HL-60 (cell line): ENCODE data around the gene L3MBTL2.

Source experiments
- DNase-seq, 2 experiments: peaks; one replicate each; pipeline ENCODE4 v3.0.0-alpha.2; 2010 to 2020; ENCODE audit warnings: low read depth in 1 of 2, low spot score in 1 of 2
- H3K27ac ChIP-seq: fragments of 250-450 bp; sonication (Bioruptor Pico); replicated peaks from 2 replicates; pipeline ENCODE4 v1.5.1; 2020; ENCODE audit warnings: mild to moderate bottlenecking, moderate library complexity
- H3K27me3 ChIP-seq: fragments of 250-450 bp; sonication (Bioruptor Pico); 2 replicates; pipeline ENCODE4 v1.5.1; 2021; ENCODE audit warnings: mild to moderate bottlenecking, moderate library complexity; ENCODE audit not compliant: insufficient read depth, poor library complexity, severe bottlenecking
- H3K4me3 ChIP-seq: replicated peaks from 2 replicates; pipeline ENCODE4 v1.5.1; 2011; ENCODE audit warnings: mild to moderate bottlenecking, control low read depth, low read length; ENCODE audit not compliant: insufficient read depth
- CTCF ChIP-seq: IDR thresholded peaks from one replicate; pipeline ENCODE4 v1.5.1; 2011; ENCODE audit warnings: low read length, control low read depth, inconsistent platforms; ENCODE audit not compliant: insufficient read depth
- GABPA ChIP-seq: IDR thresholded peaks from 2 replicates; pipeline ENCODE4 v1.6.1; 2012; ENCODE audit warnings: low read depth
- POLR2AphosphoS5 ChIP-seq: IDR thresholded peaks from 2 replicates; pipeline ENCODE4 v1.6.1; 2012; ENCODE audit warnings: low read depth
- REST ChIP-seq: IDR thresholded peaks from 2 replicates; pipeline ENCODE4 v1.6.1; 2012; ENCODE audit warnings: low read depth; ENCODE audit not compliant: insufficient replicate concordance
- SPI1 ChIP-seq: IDR thresholded peaks from 2 replicates; pipeline ENCODE4 v1.6.1; 2012; ENCODE audit warnings: low read depth, mild to moderate bottlenecking, borderline replicate concordance

Gene L3MBTL2

GRCh38 chr22:41230401-41230785 lies 25.3 kb downstream of the L3MBTL2 start:
- H3K27me3 ChIP-seq = no peaks in the 10 kb centered on the region
- TF ChIP-seq CTCF (no peak), GABPA (no peak), SPI1 (no peak), POLR2AphosphoS5 (no peak), REST (no peak)
- H3K27ac ChIP-seq = no peak overlapping the region
- no peak for DNase-seq
- H3K4me3 ChIP-seq = no peak overlapping the region

- H3K27me3 ChIP-seq = no peaks in the 10 kb centered on the region
- no peak for TF ChIP-seq CTCF
- no peak for TF ChIP-seq REST
- H3K27ac ChIP-seq = no peak overlapping the region
- DNase-seq = no peak
- no peak overlapping the region for H3K4me3 ChIP-seq
Measured at GRCh38 chr22:41231369-41231768, 26.3 kb downstream of the L3MBTL2 start.

- Histone ChIP-seq H3K27ac (no peak overlapping the region), H3K27me3 (no peaks in the 10 kb centered on the region), H3K4me3 (no peak overlapping the region)
- TF ChIP-seq REST (no peak), CTCF (no peak), SPI1 (no peak), GABPA (no peak), POLR2AphosphoS5 (no peak)
- DNase-seq = no peak
Measured at GRCh38 chr22:41234815-41235695, 29.9 kb downstream of the L3MBTL2 start.
